ENCODE data around the gene METTL21C. TPM values are rescaled to one million over a fixed set of nuclear protein-coding genes. Genes with fewer than 3 reads are reported as not detected.

METTL21C gene
- total RNA-seq, 1 donor from 2014 or later, result not detected

DNA sequence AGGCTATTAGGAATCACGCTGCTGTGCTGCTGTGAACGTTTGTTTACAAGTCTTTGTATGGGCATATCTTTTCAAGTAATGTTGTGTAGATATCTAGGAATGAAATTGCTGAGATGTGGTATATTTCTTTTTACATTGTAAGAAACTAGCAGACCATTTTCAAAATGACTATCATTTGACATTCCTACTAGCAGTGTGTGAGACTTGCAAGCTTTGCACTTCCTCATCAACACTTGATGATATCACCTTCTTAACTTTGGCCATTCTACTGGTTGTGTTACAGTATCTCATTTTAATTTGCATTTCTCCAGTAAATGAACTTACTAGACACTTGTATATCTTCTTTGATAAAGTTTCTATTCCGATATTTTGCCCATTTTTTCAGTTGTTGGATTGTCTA lies 12.1 kb downstream of the METTL21C start:
- no peak overlapping the region for H3K27ac Mint-ChIP-seq
- H3K4me3 Mint-ChIP-seq, result no peak overlapping the region
- TF ChIP-seq, protein P1, sequence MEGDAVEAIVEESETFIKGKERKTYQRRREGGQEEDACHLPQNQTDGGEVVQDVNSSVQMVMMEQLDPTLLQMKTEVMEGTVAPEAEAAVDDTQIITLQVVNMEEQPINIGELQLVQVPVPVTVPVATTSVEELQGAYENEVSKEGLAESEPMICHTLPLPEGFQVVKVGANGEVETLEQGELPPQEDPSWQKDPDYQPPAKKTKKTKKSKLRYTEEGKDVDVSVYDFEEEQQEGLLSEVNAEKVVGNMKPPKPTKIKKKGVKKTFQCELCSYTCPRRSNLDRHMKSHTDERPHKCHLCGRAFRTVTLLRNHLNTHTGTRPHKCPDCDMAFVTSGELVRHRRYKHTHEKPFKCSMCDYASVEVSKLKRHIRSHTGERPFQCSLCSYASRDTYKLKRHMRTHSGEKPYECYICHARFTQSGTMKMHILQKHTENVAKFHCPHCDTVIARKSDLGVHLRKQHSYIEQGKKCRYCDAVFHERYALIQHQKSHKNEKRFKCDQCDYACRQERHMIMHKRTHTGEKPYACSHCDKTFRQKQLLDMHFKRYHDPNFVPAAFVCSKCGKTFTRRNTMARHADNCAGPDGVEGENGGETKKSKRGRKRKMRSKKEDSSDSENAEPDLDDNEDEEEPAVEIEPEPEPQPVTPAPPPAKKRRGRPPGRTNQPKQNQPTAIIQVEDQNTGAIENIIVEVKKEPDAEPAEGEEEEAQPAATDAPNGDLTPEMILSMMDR (conservative IDR thresholded peaks at IDR 0.05), result no peak
- H3K27me3 Mint-ChIP-seq, result no peaks in the 10 kb centered on the region
- no peaks in the 10 kb centered on the region for H3K4me1 Mint-ChIP-seq (ENCODE audit: unreplicated experiment)
- DNase-seq (ENCODE audit: extremely low spot score, unreplicated experiment), result no peak
- peaks cover 10% of the 10 kb centered on the region for H3K36me3 Mint-ChIP-seq
- H3K9me3 Mint-ChIP-seq, result no peaks in the 10 kb centered on the region

DNA sequence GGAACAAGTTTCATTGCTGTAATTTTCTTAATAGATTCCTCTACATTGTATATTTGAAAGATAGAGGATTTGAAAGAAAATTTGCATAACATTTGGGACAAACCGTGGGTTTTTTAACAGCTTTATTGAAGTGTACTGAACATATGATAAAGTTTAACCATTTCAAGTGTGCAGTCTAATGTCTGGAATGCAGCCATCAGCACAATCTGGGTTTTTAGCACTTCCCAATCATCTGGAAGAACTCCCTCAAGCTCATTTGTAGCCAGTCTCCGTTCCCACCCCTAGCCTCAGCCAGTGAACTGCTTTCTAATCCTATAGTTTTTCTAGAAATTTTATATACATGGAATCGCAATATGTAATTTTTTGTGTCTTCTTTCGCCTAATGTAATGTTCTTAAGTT lies 12.6 kb downstream of the METTL21C start:
- Mint-ChIP-seq H3K9me3 (no peaks in the 10 kb centered on the region), H3K4me3 (no peak overlapping the region), H3K27me3 (no peaks in the 10 kb centered on the region), H3K36me3 (peaks cover 15% of the 10 kb centered on the region), H3K4me1 (ENCODE audit: unreplicated experiment) (no peaks in the 10 kb centered on the region), H3K27ac (no peak overlapping the region)
- DNase-seq (ENCODE audit: extremely low spot score, unreplicated experiment), result no peak
- TF ChIP-seq, protein P1 (conservative IDR thresholded peaks at IDR 0.05), result no peak

DNA sequence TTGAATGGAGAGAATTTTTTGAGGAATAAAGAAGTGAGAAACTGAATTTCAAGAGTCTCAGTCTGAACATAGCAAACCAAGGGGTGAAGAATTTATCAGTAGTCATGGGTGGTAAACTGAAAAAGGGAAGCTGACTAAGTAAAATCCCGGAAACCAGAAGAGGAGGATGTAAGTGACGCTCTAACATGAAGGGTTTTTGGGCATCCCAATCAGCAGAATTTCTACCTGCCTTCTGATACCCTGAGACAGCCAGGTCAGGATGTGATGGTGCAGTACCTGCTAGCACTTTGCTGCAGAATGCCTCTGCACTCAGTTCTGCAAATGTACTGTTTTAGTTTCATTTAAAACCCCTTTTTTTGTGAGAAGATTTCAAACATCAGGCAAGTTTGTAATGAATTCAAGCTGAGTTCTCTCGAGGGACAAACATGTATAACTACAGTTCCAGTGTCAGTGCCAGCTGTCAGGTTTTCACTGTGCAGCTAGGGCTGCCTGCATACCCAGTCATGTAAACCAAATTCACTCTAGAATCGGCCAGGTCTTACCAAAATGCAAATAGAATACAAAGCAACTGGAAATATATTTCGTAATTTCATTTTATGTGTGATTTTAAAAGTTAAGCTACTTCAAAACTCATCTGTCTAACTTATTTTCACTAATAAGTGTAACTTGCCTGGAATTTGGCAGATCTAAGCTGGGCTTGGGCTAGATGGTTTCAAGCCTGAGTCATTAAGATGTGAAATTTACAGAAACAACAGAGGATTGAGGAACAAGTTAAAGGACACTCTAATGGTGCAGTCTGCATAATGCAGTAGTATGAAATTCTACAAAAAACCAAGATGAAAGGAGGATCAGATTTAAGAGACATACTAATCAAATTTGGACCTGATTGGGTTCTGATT lies 13.8 kb downstream of the METTL21C start:
- no peaks in the 10 kb centered on the region for H3K9me3 Mint-ChIP-seq
- no peak overlapping the region for H3K4me3 Mint-ChIP-seq
- no peak for DNase-seq (ENCODE audit: extremely low spot score, unreplicated experiment)
- TF ChIP-seq, protein P1 (conservative IDR thresholded peaks at IDR 0.05), result no peak
- peaks cover 16% of the 10 kb centered on the region for H3K36me3 Mint-ChIP-seq
- no peaks in the 10 kb centered on the region for H3K27me3 Mint-ChIP-seq
- no peaks in the 10 kb centered on the region for H3K4me1 Mint-ChIP-seq (ENCODE audit: unreplicated experiment)
- no peak overlapping the region for H3K27ac Mint-ChIP-seq

DNA sequence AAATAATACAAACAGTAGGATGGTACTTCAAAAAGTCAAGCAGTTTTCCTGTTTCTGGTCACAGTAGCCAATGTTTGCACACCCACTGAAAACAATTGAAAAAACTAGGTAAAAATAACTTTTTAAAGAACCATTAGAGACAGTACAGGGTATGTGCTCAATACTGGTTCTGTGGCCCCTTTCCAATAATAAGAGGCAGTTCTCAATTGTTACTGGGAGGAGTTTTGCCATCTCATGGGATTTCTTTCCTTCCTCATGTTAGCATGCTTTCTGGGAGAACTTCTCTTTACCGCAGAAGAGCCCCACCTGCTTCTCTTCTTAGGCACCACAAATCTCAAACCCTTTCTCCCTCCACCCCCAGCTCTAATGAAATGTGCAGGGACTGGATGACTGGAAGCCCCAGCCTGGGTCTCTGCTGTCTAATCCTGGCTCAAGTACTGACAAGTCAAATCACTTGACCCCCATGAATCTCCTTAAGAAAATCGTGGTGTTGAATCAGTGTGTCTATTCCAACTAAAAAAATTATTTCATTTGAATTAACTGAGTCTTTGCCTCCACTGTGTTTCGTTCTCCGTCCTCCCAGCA lies 14.6 kb downstream of the METTL21C start:
- no peak overlapping the region for H3K4me3 Mint-ChIP-seq
- H3K9me3 Mint-ChIP-seq, result no peaks in the 10 kb centered on the region
- no peak overlapping the region for H3K27ac Mint-ChIP-seq

DNA sequence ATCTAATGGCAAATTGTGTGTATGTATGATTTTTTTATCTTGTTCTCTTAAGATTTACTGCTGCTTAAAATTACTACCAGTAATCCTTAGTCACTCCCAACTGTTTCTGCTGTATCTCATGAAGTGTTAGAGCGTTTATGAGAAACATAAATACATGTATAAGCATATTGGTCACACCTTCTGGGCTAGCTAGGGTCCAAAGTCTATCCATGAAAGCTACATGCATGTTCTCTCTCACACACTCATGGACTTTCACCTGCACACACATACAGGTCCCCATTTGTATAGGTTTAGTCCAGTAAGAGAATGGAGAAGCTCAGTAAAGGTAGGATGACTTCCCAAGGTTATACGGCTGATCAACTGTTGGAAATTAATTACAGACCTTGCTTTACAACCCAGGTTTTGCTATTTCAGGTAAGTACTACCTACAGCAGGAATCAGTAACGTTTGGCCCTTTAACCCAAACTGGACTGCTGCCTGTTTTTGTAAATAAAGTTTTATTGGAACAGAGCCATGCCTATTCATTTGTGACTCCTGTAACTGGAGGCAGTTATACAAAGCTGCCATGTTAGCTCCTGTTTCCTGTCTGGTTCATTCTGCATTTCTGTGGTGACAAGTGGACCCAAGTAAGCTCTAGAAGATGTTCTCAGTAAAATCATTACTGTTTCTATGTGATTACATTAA lies 15.3 kb downstream of the METTL21C start:
- Mint-ChIP-seq H3K27me3 (no peaks in the 10 kb centered on the region), H3K9me3 (no peaks in the 10 kb centered on the region), H3K4me3 (no peak overlapping the region), H3K27ac (no peak overlapping the region), H3K4me1 (ENCODE audit: unreplicated experiment) (no peaks in the 10 kb centered on the region), H3K36me3 (peaks cover 16% of the 10 kb centered on the region)
- DNase-seq (ENCODE audit: extremely low spot score, unreplicated experiment), result no peak
- TF ChIP-seq, protein P1 (conservative IDR thresholded peaks at IDR 0.05), result no peak

More for the DNA sequence above, 14.6 kb downstream of the METTL21C start:
- H3K27me3 Mint-ChIP-seq, result no peaks in the 10 kb centered on the region
- H3K4me1 Mint-ChIP-seq (ENCODE audit: unreplicated experiment), result no peaks in the 10 kb centered on the region
- TF ChIP-seq, protein P1 (conservative IDR thresholded peaks at IDR 0.05), result no peak
- H3K36me3 Mint-ChIP-seq, result peaks cover 16% of the 10 kb centered on the region
- no peak for DNase-seq (ENCODE audit: extremely low spot score, unreplicated experiment)

All from type B pancreatic cell (in vitro differentiated cells).